Activated CD8-positive, alpha-beta memory T cell treated with anti-CD3 and anti-CD28 coated beads, Interleukin-2, amount 10 ng/mL, durations not matched to agents 7 days and 5 days (primary cell): ENCODE measurements around the gene TMC7. TPM values are rescaled to one million over a fixed set of nuclear protein-coding genes. Genes with fewer than 3 reads are reported as not detected.

ENCODE experiments used
- ATAC-seq: fragments of 150-1000 bp; cut with Tn5 transposase; one replicate; pipeline ENCODE4 v1.10.0; 2021; ENCODE audit warnings: moderate library complexity
- CTCF ChIA-PET: fragments of 350-600 bp; sonication (Branson Sonifier 250); formaldehyde crosslinking; loops from one replicate; lab custom pipeline; 2021; ENCODE audit warnings: antibody characterized with exemption; lab: Charles Lee
- DNase-seq: peaks from one replicate; pipeline ENCODE4 v3.0.0-alpha.2; 2020
- H3K27ac Mint-ChIP-seq: one replicate; pipeline ENCODE4 v1.8.0; 2021; ENCODE audit warnings: mild to moderate bottlenecking, mixed read lengths
- H3K27me3 Mint-ChIP-seq: one replicate; pipeline ENCODE4 v1.8.0; 2021; ENCODE audit warnings: mixed read lengths
- H3K36me3 Mint-ChIP-seq: one replicate; pipeline ENCODE4 v1.8.0; 2021; ENCODE audit warnings: mild to moderate bottlenecking, mixed read lengths
- H3K4me1 Mint-ChIP-seq: one replicate; pipeline ENCODE4 v1.8.0; 2021; ENCODE audit warnings: mixed read lengths
- H3K4me3 Mint-ChIP-seq: one replicate; pipeline ENCODE4 v1.8.0; 2021; ENCODE audit warnings: mild to moderate bottlenecking, moderate library complexity, mixed read lengths
- H3K9me3 Mint-ChIP-seq: one replicate; pipeline ENCODE4 v1.8.0; 2022; ENCODE audit warnings: low read depth, mixed read lengths
- total RNA-seq, 2 experiments: library from RNA; stranded (reverse); gene quantifications; one replicate each; pipeline ENCODE4 v1.2.3, GENCODE V29; 2021

TMC7 gene
- total RNA-seq, 2 experiments from 2014 or later: not detected

DNA sequence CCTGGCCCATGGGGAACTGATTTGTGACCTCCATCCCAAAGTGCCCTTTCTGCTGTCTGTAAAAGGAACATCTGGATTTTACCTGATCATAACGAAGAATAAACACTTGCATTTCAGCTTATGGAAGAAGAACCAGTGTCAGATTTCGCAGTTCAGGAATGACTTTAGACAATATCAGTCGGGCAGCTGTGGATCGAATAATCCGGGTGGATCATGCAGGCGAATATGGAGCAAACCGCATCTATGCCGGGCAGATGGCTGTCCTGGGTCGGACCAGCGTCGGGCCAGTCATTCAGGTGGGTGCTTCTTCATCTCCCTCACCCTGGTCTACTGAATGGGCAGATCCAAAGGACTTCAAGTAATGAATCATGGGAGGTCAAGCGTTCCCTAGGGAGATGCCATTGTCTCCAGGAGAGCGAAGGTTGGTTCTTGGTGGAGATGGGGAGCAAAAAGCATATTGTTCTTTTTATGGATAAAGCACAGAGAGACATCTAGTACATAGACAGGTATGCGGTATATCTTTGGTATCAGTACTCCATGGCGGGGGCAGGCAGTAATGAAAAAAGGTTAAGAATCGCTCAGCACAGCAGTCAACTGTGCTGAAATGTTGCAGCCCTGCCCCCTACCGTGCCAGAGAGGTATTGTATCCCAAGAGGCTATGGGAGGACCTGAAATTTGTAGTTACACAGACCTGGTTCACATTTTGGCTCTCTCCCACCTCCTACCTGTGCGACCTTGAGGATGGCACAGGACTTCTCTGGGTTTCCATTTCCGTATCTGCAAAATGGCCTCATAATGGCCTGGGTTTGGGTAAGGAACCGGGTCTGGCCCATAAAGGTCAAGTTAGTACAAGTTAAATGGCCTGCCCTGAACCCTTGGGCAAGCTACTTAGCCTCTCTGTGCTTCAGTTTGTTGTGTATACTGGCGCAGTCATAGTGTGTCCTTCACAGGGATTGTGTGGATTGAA, 88.4 kb downstream of the TMC7 start:
- H3K4me3 Mint-ChIP-seq: no peak overlapping the region
- H3K9me3 Mint-ChIP-seq: no peaks in the 10 kb centered on the region
- peaks cover 6% of the 10 kb centered on the region for H3K4me1 Mint-ChIP-seq
- H3K27me3 Mint-ChIP-seq: no peaks in the 10 kb centered on the region
- DNase-seq (peak; percentile 75), ATAC-seq (no peak)
- H3K36me3 Mint-ChIP-seq: peaks cover 5% of the 10 kb centered on the region
- CTCF ChIA-PET: interaction anchor here (0.7 kb wide), 1 partner anchor 14 kb away, joined by 3 read pairs; no protein-coding TSS in a partner anchor
- H3K27ac Mint-ChIP-seq: no peak overlapping the region

DNA sequence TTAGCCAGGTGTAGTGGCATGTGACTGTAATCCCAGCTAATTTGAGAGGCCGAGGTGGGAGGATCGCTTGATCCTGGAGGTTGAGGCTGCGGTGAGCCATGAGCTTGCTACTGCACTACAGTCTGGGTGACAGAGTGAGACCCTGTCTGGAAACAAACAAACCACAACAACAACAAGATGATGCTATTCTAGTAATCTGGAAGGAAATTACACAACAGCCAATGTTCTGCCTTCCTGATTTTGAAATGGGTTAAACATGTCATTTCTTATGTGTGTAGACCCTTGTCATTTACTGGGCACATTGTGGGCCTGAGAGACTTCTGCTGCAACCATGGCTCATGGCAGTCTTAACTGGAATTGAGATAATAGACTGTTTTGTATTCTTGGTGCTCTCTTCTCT, 89.6 kb downstream of the TMC7 start:
- Mint-ChIP-seq H3K27me3 (no peaks in the 10 kb centered on the region), H3K36me3 (peaks cover 5% of the 10 kb centered on the region), H3K9me3 (no peaks in the 10 kb centered on the region), H3K4me3 (no peak overlapping the region), H3K4me1 (peaks cover 4% of the 10 kb centered on the region), H3K27ac (no peak overlapping the region)
- no peak for DNase-seq
- ATAC-seq: no peak
- CTCF ChIA-PET: interaction anchor here (0.8 kb wide), 1 partner anchor 13 kb away, joined by 3 read pairs; no protein-coding TSS in a partner anchor

DNA sequence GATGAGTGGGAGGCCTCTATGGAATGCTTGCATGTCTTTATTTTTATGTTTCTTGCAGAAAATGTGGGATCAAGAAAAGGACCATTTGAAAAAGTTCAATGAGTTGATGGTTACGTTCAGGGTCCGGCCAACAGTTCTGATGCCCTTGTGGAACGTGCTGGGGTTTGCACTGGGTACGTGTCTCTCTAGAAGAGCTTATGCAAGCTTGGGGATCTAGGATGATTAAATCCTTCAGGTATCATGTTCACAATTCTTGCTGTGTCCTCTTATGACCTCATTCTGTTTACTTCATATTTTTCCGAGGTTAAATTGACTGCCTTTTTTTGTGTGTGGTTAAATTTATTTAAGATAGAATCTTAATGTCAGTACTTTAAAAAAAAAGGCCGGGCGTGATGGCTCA, 90.1 kb downstream of the TMC7 start:
- peaks cover 3% of the 10 kb centered on the region for H3K4me1 Mint-ChIP-seq
- H3K27me3 Mint-ChIP-seq: no peaks in the 10 kb centered on the region
- peaks cover 9% of the 10 kb centered on the region for H3K36me3 Mint-ChIP-seq
- CTCF ChIA-PET: interaction anchor here (0.8 kb wide), 1 partner anchor 12 kb away, joined by 3 read pairs; no protein-coding TSS in a partner anchor
- no peak for ATAC-seq
- no peak overlapping the region for H3K4me3 Mint-ChIP-seq
- H3K9me3 Mint-ChIP-seq: no peaks in the 10 kb centered on the region
- H3K27ac Mint-ChIP-seq: no peak overlapping the region
- DNase-seq: no peak

DNA sequence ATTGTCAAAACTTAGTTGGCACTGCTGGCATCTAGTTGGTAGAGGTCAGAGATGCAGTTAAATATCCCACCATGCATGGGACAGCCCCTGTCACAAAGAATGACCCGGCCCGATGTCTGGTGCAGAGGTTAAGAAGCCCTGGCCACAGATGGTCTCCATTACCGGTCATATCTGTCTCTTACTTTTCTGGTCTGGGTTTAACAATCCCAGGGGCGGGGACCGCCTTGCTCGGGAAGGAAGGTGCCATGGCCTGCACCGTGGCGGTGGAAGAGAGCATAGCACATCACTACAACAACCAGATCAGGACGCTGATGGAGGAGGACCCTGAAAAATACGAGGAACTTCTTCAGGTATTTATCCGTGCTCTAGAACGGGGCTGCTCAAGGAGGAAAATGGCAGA, 91.8 kb downstream of the TMC7 start:
- Mint-ChIP-seq H3K27me3 (no peaks in the 10 kb centered on the region), H3K27ac (no peak overlapping the region), H3K36me3 (peaks cover 13% of the 10 kb centered on the region), H3K4me3 (no peak overlapping the region), H3K9me3 (no peaks in the 10 kb centered on the region), H3K4me1 (no peaks in the 10 kb centered on the region)
- CTCF ChIA-PET: interaction anchor here (3.1 kb wide), 1 partner anchor 11 kb away, joined by 13 read pairs; no protein-coding TSS in a partner anchor
- DNase-seq (no peak), ATAC-seq (no peak)

DNA sequence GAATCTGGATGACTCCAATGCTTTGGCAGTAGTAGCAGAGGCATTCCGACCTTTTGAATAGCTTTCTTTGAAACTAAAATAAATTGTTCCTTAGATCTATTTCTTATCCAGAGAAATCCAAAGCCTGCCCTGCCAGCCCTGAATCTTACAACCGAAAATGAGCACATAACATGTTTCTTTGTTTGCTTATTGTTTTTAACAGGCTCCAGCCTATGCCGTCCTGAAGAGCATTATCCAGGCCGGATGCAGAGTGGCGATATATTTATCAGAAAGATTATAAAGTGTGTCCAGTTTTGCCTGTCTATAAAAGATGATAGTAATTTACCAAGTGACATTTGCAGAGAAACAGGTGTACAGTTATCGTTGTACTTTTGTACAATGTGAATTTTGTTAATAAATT, 94.1 kb downstream of the TMC7 start:
- H3K4me1 Mint-ChIP-seq: no peaks in the 10 kb centered on the region
- no peaks in the 10 kb centered on the region for H3K9me3 Mint-ChIP-seq
- no peak overlapping the region for H3K4me3 Mint-ChIP-seq
- DNase-seq: no peak
- ATAC-seq: no peak
- CTCF ChIA-PET: interaction anchor here (3.1 kb wide), 1 partner anchor 8 kb away, joined by 13 read pairs; no protein-coding TSS in a partner anchor
- H3K27me3 Mint-ChIP-seq: no peaks in the 10 kb centered on the region
- peaks cover 29% of the 10 kb centered on the region for H3K36me3 Mint-ChIP-seq
- H3K27ac Mint-ChIP-seq: no peak overlapping the region

DNA sequence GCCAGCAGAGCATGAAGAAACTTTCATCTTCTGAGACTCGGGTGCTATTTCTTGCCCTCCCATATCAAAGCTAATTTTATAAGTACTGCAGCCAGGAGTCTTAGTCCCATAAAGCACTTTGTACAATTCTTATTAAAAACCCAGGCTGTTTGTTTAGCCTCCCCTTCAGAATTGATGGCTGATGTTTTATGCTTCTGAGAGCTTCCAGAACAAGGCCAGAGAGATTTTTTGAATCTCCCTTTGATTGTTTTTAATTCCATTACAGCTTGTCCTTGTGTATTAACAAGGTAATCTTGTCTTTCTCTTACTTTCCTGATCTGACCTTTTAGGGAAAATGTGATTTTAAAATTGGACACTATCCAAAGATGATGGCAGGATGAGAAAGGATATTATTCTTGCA, 99.9 kb downstream of the TMC7 start:
- H3K4me1 Mint-ChIP-seq: peaks cover 3% of the 10 kb centered on the region
- DNase-seq (no peak), ATAC-seq (no peak)
- no peaks in the 10 kb centered on the region for H3K9me3 Mint-ChIP-seq
- peaks cover 14% of the 10 kb centered on the region for H3K27me3 Mint-ChIP-seq
- CTCF ChIA-PET: interaction anchor here (1.1 to 6.4 kb wide), 2 partner anchors 95 to 292 kb away, joined by 3 to 80 read pairs; no protein-coding TSS in a partner anchor
- peaks cover 22% of the 10 kb centered on the region for H3K36me3 Mint-ChIP-seq
- H3K27ac Mint-ChIP-seq: no peak overlapping the region
- H3K4me3 Mint-ChIP-seq: no peak overlapping the region

DNA sequence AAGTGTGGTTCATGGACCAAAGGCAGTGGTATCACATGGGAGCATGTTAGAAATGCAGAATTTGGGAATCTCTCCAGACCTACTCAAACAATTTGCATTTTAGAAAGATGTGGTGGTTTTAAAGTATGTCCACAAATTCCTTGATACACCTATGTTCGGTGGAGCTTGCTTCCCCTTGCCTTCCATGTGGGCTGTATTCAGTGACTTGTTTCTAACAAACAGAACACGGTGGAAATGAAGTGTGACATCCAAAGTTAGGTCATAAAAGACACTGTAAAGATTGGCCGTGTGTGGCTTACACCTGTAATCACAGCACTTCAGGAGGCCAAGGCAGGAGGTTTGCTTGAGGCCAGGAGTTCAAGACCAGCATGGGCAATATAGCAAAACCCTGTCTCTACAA, 100.4 kb downstream of the TMC7 start:
- no peak for DNase-seq
- CTCF ChIA-PET: interaction anchor here (1.1 to 6.4 kb wide), 2 partner anchors 95 to 292 kb away, joined by 3 to 80 read pairs; no protein-coding TSS in a partner anchor
- no peak for ATAC-seq
- H3K27me3 Mint-ChIP-seq: peaks cover 14% of the 10 kb centered on the region
- H3K27ac Mint-ChIP-seq: no peak overlapping the region
- no peak overlapping the region for H3K4me3 Mint-ChIP-seq
- peaks cover 18% of the 10 kb centered on the region for H3K36me3 Mint-ChIP-seq
- H3K4me1 Mint-ChIP-seq: peaks cover 3% of the 10 kb centered on the region
- H3K9me3 Mint-ChIP-seq: no peaks in the 10 kb centered on the region

DNA sequence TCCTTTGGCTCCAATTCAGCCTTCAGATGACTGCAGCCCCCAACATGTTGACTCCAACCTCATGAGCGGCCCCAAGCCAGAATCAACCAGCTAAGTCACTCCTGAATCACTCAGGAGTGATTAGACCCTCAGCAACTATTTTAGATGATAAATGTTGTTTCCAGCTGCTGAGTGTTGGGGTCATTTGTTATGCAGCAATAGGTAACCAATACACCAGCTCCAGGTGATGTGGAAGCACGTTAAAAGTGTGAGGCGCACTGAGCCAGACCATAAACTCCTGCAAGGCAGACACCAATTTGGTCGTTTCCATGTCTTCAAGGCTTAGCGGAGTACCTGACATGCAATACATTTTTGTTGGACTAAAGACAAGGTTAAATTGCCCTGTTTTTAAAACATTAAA, 101.1 kb downstream of the TMC7 start:
- Mint-ChIP-seq H3K36me3 (peaks cover 16% of the 10 kb centered on the region), H3K27ac (no peak overlapping the region), H3K4me1 (peaks cover 3% of the 10 kb centered on the region), H3K4me3 (no peak overlapping the region), H3K9me3 (no peaks in the 10 kb centered on the region), H3K27me3 (peaks cover 14% of the 10 kb centered on the region)
- CTCF ChIA-PET: interaction anchor here (0.6 to 6.4 kb wide), 8 partner anchors 8 to 417 kb away, joined by 3 to 80 read pairs (median 12); no protein-coding TSS in a partner anchor
- DNase-seq (no peak), ATAC-seq (no peak)

DNA sequence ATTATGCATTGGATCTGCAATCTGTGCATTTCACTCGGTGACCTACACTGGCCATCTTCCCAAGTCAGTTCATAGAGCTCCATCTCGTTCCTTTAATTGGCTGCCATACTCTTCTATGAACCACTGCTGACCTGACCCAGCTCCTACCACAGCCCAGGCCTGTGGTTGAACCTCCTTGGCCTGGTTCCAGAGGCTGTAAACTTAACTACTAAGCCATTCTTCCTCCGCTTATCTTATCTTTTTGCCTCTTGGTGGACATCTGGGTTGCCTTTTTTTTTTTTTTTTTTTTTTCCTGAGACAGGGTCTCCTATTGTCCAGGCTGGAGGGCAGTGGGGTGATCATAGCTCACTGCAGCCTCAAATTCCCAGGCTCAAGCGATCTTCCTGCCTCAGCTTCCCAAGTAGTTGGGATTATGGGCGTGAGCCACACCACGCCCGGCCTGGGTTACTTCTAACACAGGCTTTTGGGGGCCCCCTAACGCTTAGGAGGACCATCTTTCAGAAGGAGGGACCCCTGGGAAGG, 102.0 kb downstream of the TMC7 start:
- Mint-ChIP-seq H3K27ac (no peak overlapping the region), H3K27me3 (peaks cover 14% of the 10 kb centered on the region)

DNA sequence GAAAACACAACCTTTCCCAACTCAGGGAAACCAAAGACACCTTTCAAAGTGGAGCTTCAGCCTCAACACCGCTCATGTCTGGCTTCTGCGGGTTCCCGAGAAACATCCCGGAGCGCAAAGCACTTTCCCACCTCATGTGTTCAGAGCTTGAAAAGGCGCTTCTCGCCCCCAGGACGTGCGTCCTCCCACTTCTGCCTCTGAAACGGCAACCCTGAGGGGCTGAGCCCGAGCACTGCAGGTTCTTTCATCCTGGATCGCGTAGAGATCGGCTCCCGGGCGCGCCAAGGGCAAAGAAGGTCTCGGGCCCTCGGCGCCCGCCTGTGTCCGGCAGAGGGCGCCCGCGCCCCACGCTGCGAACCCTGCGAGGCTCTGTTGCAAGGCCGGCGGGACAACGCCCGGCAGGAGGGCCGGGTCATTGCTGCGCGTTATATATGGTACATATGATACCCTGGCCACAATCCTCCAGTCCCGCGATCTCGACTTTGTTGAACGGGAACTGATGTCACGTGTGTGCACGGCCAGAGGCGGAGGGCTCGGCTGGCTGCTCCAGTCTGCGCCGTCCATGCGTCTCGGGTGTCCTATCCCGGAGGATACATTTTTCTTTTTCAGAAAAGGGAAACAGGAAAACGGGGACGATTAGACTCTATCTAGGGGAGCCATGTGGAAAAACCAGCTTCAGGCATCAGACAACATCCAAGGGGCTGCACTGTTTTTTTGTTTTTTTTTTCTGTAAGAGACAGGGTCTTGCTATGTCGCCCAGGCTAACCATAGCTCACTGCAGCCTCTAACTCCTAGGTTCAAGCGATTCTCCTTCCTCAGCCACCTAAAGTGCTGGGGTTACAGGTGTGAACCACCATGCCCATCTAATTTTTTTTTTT, 102.8 kb downstream of the TMC7 start:
- CTCF ChIA-PET: interaction anchor here (0.6 to 6.4 kb wide), 41 partner anchors 8 to 1680 kb away, joined by 3 to 80 read pairs (median 4); partner anchors contain the start of genes COQ7 and ITPRIPL2
- H3K9me3 Mint-ChIP-seq: peaks cover 6% of the 10 kb centered on the region
- DNase-seq (peak; percentile 79), ATAC-seq (peak; percentile 99)
- H3K4me1 Mint-ChIP-seq: peaks cover 3% of the 10 kb centered on the region
- peak overlapping the region; percentile 38 for H3K4me3 Mint-ChIP-seq
- H3K27me3 Mint-ChIP-seq: peaks cover 14% of the 10 kb centered on the region
- H3K27ac Mint-ChIP-seq: no peak overlapping the region
- H3K36me3 Mint-ChIP-seq: peaks cover 7% of the 10 kb centered on the region

More for the DNA sequence above, 102.0 kb downstream of the TMC7 start:
- ATAC-seq: no peak
- Mint-ChIP-seq H3K4me3 (no peak overlapping the region), H3K9me3 (peaks cover under 1% of the 10 kb centered on the region), H3K4me1 (peaks cover 3% of the 10 kb centered on the region), H3K36me3 (peaks cover 15% of the 10 kb centered on the region)
- CTCF ChIA-PET: interaction anchor here (0.7 to 6.4 kb wide), 34 partner anchors 9 to 428 kb away, joined by 3 to 80 read pairs (median 4); partner anchors contain the start of genes COQ7 and ITPRIPL2
- no peak for DNase-seq

DNA sequence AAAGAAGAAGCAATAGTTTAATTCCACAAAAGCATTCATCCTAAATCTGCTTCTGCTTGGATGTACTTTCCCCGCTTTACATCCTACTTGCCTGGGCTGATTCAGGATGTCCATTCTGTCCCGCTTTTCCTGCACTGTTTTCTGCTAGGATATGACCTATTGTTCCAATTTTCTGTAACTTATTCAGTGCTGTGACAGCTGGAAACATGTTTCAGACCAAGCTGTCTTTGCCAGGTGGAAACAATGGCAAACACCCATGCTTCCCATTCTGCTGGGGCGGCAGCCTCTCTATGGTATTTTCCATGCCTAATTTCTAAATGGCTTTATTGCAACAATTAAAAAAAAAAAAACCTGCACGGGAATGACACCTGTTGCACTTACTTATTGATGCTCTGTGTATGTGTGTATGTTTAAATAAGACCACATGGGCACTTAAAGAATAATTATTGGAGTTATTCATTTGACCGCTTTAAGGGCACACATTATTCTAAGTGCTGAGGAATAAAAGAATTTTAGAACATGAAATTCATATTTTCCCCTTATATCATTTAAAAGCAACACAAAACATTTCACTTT, 104.7 kb downstream of the TMC7 start:
- H3K36me3 Mint-ChIP-seq: peaks cover 2% of the 10 kb centered on the region
- H3K9me3 Mint-ChIP-seq: peaks cover 12% of the 10 kb centered on the region
- peaks cover 18% of the 10 kb centered on the region for H3K27me3 Mint-ChIP-seq
- DNase-seq (no peak), ATAC-seq (no peak)
- no peak overlapping the region for H3K27ac Mint-ChIP-seq
- CTCF ChIA-PET: interaction anchor here (0.7 to 1.3 kb wide), 2 partner anchors 36 to 414 kb away, joined by 3 to 4 read pairs; no protein-coding TSS in a partner anchor
- no peak overlapping the region for H3K4me3 Mint-ChIP-seq
- peaks cover 3% of the 10 kb centered on the region for H3K4me1 Mint-ChIP-seq

DNA sequence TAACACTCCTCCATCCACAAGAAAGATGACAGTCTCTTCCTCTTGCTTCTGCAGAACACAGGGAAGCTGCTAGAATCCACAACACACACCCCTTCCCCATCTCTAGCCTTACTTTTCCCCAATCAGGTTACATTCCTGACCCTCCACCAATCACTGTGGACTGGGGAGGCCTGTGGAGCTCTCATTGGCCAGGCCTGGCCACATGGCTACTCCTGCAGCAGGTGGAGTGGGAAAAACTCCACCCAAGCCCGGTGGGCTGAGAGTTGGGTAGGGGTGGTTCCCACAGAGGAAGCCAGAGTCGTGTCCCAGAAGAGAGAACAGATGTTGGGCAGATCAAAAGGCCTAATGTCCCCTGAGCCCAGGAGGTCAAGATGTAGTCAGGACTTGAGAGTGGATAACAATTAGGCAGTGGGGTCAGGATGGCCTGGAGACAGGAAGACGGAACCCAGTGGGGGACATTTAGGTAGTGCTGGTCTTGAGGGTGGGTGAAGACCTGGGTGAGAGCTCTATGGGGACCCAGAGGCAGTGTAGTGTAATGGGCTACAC, 105.7 kb downstream of the TMC7 start:
- DNase-seq: no peak
- Mint-ChIP-seq H3K27me3 (peaks cover 21% of the 10 kb centered on the region), H3K36me3 (peaks cover 4% of the 10 kb centered on the region), H3K4me1 (peaks cover 5% of the 10 kb centered on the region), H3K9me3 (peaks cover 17% of the 10 kb centered on the region), H3K27ac (no peak overlapping the region), H3K4me3 (no peak overlapping the region)
- ATAC-seq: no peak
- CTCF ChIA-PET: interaction anchor here (0.7 kb wide), 1 partner anchor 438 kb away, joined by 3 read pairs; no protein-coding TSS in a partner anchor
